Neural cell (in vitro differentiated cells): ENCODE measurements around the gene MAP2.

Experiments used
- EP300 ChIP-seq: fragments of 450-650 bp; conservative IDR thresholded peaks from 2 replicates; pipeline ENCODE4 v1.6.1; 2014; ENCODE audit warnings: antibody characterized with exemption, mild to moderate bottlenecking, moderate library complexity; ENCODE audit not compliant: poor library complexity, severe bottlenecking
- EZH2 ChIP-seq: fragments of 200-600, 300-800 bp; shearing (Covaris generic), sonication (generic); IDR thresholded peaks from 2 replicates; pipeline ENCODE4 v1.6.1; 2014; ENCODE audit warnings: antibody characterized with exemption, low read length, borderline replicate concordance, mild to moderate bottlenecking; ENCODE audit not compliant: insufficient read depth, poor library complexity, severe bottlenecking
- MXI1 ChIP-seq: fragments of 450-650 bp; conservative IDR thresholded peaks from 2 replicates; pipeline ENCODE4 v1.6.1; 2014; ENCODE audit warnings: antibody characterized with exemption, mild to moderate bottlenecking; ENCODE audit not compliant: poor library complexity, severe bottlenecking
- POLR2AphosphoS5 ChIP-seq: IDR thresholded peaks from 2 replicates; pipeline ENCODE4 v1.6.1; 2012
- TF ChIP-seq, protein P1 (sequence below): fragments of 450-650 bp; IDR thresholded peaks from 2 replicates; pipeline ENCODE4 v1.5.1; 2014; ENCODE audit warnings: antibody characterized with exemption, mild to moderate bottlenecking, moderate library complexity; ENCODE audit not compliant: poor library complexity, severe bottlenecking
- TF ChIP-seq, protein P2 (sequence below): IDR thresholded peaks from 2 replicates; pipeline ENCODE4 v1.6.1; 2012; ENCODE audit warnings: borderline replicate concordance

DNA sequence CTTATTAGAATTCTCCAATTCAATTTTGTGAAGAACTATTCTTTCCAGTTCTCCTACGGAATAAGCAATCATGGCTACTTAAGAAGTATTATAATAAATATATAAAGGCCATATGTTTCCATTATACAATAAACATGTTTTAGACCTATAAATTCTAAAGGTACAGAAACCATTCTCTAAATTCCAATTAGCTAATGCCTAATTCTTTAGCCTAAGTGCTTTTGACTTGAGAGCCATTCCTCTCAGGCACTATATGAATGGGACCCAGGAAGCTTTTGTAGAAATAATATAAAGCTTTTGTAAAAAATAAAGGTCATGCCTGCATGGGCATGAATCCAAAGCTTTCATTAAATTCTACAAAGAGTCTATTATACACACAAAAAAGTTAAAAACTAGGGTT, 186.8 kb downstream of the MAP2 start:
- TF ChIP-seq, protein P1, sequence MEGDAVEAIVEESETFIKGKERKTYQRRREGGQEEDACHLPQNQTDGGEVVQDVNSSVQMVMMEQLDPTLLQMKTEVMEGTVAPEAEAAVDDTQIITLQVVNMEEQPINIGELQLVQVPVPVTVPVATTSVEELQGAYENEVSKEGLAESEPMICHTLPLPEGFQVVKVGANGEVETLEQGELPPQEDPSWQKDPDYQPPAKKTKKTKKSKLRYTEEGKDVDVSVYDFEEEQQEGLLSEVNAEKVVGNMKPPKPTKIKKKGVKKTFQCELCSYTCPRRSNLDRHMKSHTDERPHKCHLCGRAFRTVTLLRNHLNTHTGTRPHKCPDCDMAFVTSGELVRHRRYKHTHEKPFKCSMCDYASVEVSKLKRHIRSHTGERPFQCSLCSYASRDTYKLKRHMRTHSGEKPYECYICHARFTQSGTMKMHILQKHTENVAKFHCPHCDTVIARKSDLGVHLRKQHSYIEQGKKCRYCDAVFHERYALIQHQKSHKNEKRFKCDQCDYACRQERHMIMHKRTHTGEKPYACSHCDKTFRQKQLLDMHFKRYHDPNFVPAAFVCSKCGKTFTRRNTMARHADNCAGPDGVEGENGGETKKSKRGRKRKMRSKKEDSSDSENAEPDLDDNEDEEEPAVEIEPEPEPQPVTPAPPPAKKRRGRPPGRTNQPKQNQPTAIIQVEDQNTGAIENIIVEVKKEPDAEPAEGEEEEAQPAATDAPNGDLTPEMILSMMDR = no peak
- no peak for TF ChIP-seq MXI1
- TF ChIP-seq EP300 = no peak
- no peak for TF ChIP-seq POLR2AphosphoS5
- TF ChIP-seq, protein P2, sequence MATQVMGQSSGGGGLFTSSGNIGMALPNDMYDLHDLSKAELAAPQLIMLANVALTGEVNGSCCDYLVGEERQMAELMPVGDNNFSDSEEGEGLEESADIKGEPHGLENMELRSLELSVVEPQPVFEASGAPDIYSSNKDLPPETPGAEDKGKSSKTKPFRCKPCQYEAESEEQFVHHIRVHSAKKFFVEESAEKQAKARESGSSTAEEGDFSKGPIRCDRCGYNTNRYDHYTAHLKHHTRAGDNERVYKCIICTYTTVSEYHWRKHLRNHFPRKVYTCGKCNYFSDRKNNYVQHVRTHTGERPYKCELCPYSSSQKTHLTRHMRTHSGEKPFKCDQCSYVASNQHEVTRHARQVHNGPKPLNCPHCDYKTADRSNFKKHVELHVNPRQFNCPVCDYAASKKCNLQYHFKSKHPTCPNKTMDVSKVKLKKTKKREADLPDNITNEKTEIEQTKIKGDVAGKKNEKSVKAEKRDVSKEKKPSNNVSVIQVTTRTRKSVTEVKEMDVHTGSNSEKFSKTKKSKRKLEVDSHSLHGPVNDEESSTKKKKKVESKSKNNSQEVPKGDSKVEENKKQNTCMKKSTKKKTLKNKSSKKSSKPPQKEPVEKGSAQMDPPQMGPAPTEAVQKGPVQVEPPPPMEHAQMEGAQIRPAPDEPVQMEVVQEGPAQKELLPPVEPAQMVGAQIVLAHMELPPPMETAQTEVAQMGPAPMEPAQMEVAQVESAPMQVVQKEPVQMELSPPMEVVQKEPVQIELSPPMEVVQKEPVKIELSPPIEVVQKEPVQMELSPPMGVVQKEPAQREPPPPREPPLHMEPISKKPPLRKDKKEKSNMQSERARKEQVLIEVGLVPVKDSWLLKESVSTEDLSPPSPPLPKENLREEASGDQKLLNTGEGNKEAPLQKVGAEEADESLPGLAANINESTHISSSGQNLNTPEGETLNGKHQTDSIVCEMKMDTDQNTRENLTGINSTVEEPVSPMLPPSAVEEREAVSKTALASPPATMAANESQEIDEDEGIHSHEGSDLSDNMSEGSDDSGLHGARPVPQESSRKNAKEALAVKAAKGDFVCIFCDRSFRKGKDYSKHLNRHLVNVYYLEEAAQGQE = no peak
- TF ChIP-seq EZH2 = no peak
